PC-3 (cell line): Measurements from ENCODE around the gene KCNC2. TPM values are rescaled to one million over a fixed set of nuclear protein-coding genes. Genes with fewer than 3 reads are reported as not detected.

ENCODE experiments used
- ATAC-seq: fragments of 200-7000 bp; cut with Tn5 transposase; 2 replicates; pipeline ENCODE4 v1.9.1; 2020; ENCODE audit warnings: mild to moderate bottlenecking, moderate library complexity
- BruUV-seq: library from RNA; stranded (reverse); fragments of 400-500 nt; replicated peaks from 2 replicates; lab custom pipeline; 2021; lab: Mats Ljungman, UMichigan
- CTCF ChIA-PET: fragments of 300-600 bp; sonication (Branson Sonifier 250); formaldehyde crosslinking; loops from one replicate; lab custom pipeline; 2022; ENCODE audit warnings: antibody characterized with exemption; lab: Charles Lee
- POLR2A ChIA-PET: fragments of 300-600 bp; sonication (Branson Sonifier 250); formaldehyde crosslinking; loops from one replicate; lab custom pipeline; 2022; ENCODE audit warnings: antibody characterized with exemption; ENCODE audit not compliant: unreplicated experiment; lab: Charles Lee
- DNase-seq: peaks from one replicate; pipeline ENCODE4 v3.0.0-alpha.2; 2015
- H2AFZ ChIP-seq: fragments of 300-600 bp; sonication (generic); 2 replicates; pipeline ENCODE4 v1.6.0; 2016; ENCODE audit warnings: antibody characterized with exemption, low read length
- H3F3A ChIP-seq: fragments of 300-600 bp; sonication (generic); one replicate; pipeline ENCODE4 v1.6.0; 2017; ENCODE audit warnings: antibody characterized with exemption, low read length, control low read depth, mild to moderate bottlenecking; ENCODE audit not compliant: unreplicated experiment
- H3K27ac ChIP-seq: fragments of 300-600 bp; sonication (generic); 2 replicates; pipeline ENCODE4 v1.5.1; 2016; ENCODE audit warnings: mild to moderate bottlenecking, low read length
- H3K27me3 ChIP-seq: fragments of 300-600 bp; sonication (generic); 2 replicates; pipeline ENCODE4 v1.6.1; 2016; ENCODE audit warnings: low read length, mixed read lengths
- H3K36me3 ChIP-seq: fragments of 300-600 bp; sonication (generic); 2 replicates; pipeline ENCODE4 v1.6.1; 2016; ENCODE audit warnings: low read depth, mixed run types, low read length, mixed read lengths
- H3K4me1 ChIP-seq: fragments of 300-600 bp; sonication (generic); 2 replicates; pipeline ENCODE4 v1.5.1; 2016; ENCODE audit warnings: low read length; ENCODE audit not compliant: insufficient read depth
- H3K4me2 ChIP-seq: fragments of 300-600 bp; sonication (generic); 2 replicates; pipeline ENCODE4 v1.6.0; 2016; ENCODE audit warnings: low read length
- H3K4me3 ChIP-seq: fragments of 300-600 bp; sonication (generic); 2 replicates; pipeline ENCODE4 v1.5.1; 2016; ENCODE audit warnings: mild to moderate bottlenecking, low read length, mixed read lengths
- H3K79me2 ChIP-seq: fragments of 300-600 bp; sonication (generic); 2 replicates; pipeline ENCODE4 v1.6.1; 2017; ENCODE audit warnings: low read length, mixed read lengths
- H3K9ac ChIP-seq: fragments of 300-600 bp; sonication (generic); 2 replicates; pipeline ENCODE4 v1.6.0; 2016; ENCODE audit warnings: mild to moderate bottlenecking, low read length
- H3K9me2 ChIP-seq: fragments of 300-600 bp; sonication (generic); replicated peaks from 2 replicates; pipeline ENCODE4 v1.6.1; 2016; ENCODE audit warnings: mixed run types, low read length, mixed read lengths
- H3K9me3 ChIP-seq: fragments of 300-600 bp; sonication (generic); 2 replicates; pipeline ENCODE4 v1.6.1; 2016; ENCODE audit warnings: low read length, mixed read lengths
- H4K20me1 ChIP-seq: fragments of 300-600 bp; sonication (generic); 2 replicates; pipeline ENCODE4 v1.6.1; 2016; ENCODE audit warnings: low read length, mixed read lengths
- CTCF ChIP-seq: fragments of 300-600 bp; sonication (generic); conservative IDR thresholded peaks from 2 replicates; pipeline ENCODE4 v1.5.1; 2017; ENCODE audit warnings: antibody characterized with exemption, low read depth, mild to moderate bottlenecking, low read length
- EZH2 ChIP-seq: fragments of 300-600 bp; sonication (generic); IDR thresholded peaks from one replicate; pipeline ENCODE4 v1.6.1; 2017; ENCODE audit warnings: antibody characterized with exemption, mild to moderate bottlenecking, low read length; ENCODE audit not compliant: unreplicated experiment
- EZH2phosphoT487 ChIP-seq: fragments of 300-600 bp; sonication (generic); IDR thresholded peaks from 2 replicates; pipeline ENCODE4 v1.6.1; 2018; ENCODE audit warnings: mild to moderate bottlenecking, antibody characterized with exemption, low read length, borderline replicate concordance
- intact Hi-C: fragments of 100-400 bp; cut with micrococcal nuclease; formaldehyde crosslinking; loops from 2 replicates; pipeline ENCODE4 v1.9.0; 2023
- total RNA-seq: library from RNA; depleted of rRNA; stranded (reverse); fragments of >200 nt; gene quantifications from 2 replicates; pipeline ENCODE4 v1.2.3, GENCODE V29; 2014

Gene KCNC2
- total RNA-seq, 1 experiment from 2014 or later = not detected

DNA sequence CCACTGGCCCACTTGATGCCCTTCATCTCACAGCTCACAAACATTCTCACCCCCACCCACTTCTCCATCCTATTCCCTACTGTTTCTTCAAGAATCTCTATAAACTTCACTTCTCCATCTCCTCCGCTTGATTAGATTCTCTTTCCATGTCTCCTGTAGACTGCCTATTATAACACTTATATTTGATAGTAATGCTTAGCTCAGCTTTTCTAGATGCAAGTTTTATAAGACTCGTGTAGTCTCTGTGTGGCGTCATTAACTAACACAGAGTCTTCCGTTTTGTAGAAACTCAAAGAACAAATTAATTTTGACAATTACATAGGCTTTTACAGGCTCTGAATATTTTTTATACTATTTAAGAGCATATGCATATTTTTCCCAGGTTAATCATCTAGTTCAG lies 25.7 kb downstream of the KCNC2 start:
- no peaks in the 10 kb centered on the region for H4K20me1 ChIP-seq
- no peaks in the 10 kb centered on the region for H3K36me3 ChIP-seq
- ATAC-seq (no peak), DNase-seq (no peak)
- TF ChIP-seq EZH2 = no peak
- TF ChIP-seq EZH2phosphoT487 = no peak
- H2AFZ ChIP-seq = no peak overlapping the region
- no peaks in the 10 kb centered on the region for H3K9me2 ChIP-seq
- H3K4me2 ChIP-seq = no peak overlapping the region
- intact Hi-C loops = no loop called here
- ChIA-PET POLR2A (no interaction called here), CTCF (no interaction called here)
- BruUV-seq = no TSS peak
- H3K4me1 ChIP-seq = no peaks in the 10 kb centered on the region
- no peak overlapping the region for H3K27ac ChIP-seq
- no peak overlapping the region for H3K4me3 ChIP-seq
- H3K27me3 ChIP-seq = no peaks in the 10 kb centered on the region
- H3F3A ChIP-seq = no peaks in the 10 kb centered on the region
- no peak overlapping the region for H3K9ac ChIP-seq
- H3K79me2 ChIP-seq = no peaks in the 10 kb centered on the region
- H3K9me3 ChIP-seq = no peaks in the 10 kb centered on the region

- ATAC-seq (peak; percentile 99), DNase-seq (peak; percentile 92)
- H3K79me2 ChIP-seq = no peaks in the 10 kb centered on the region
- no peak for TF ChIP-seq EZH2
- no peak for TF ChIP-seq CTCF
- no peak for TF ChIP-seq EZH2phosphoT487
- POLR2A ChIA-PET = interaction anchor here (0.5 kb wide), 1 partner anchor 289 kb away, joined by 4 read pairs; no protein-coding TSS in a partner anchor
- H2AFZ ChIP-seq = no peak overlapping the region
- H3K4me2 ChIP-seq = no peak overlapping the region
- H3F3A ChIP-seq = no peaks in the 10 kb centered on the region
- BruUV-seq = no TSS peak
- CTCF ChIA-PET = no interaction called here
- intact Hi-C loops = no loop called here
- H3K4me1 ChIP-seq = peaks cover 13% of the 10 kb centered on the region
- no peak overlapping the region for H3K9ac ChIP-seq
- H3K9me2 ChIP-seq = no peaks in the 10 kb centered on the region
- H3K4me3 ChIP-seq = no peak overlapping the region
- H4K20me1 ChIP-seq = no peaks in the 10 kb centered on the region
- no peaks in the 10 kb centered on the region for H3K9me3 ChIP-seq
- no peaks in the 10 kb centered on the region for H3K36me3 ChIP-seq
- H3K27me3 ChIP-seq = no peaks in the 10 kb centered on the region
- no peak overlapping the region for H3K27ac ChIP-seq
Observed at GRCh38 chr12:75177997-75178396, 31.6 kb downstream of the KCNC2 start.

DNA sequence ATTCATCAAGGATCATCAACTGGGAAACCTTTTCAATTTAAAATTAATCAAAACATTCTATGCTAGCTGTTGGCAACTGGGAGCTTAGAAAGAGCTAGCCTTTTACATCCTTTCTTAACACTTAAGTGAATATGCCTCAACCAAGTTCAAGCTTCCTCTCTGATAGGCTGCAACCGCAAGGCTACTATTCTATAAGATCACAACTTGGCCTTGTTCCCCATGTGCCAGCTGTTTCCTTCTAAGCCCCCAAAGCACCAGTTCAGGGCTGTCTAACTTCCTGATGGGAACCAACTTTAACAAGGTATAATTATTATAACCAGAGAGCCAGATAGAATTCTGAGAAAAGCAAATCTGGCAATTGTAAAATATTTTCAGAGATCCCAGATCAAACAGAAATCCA lies 37.0 kb downstream of the KCNC2 start:
- H3K27me3 ChIP-seq = no peaks in the 10 kb centered on the region
- DNase-seq (no peak), ATAC-seq (no peak)
- no peak overlapping the region for H3K4me2 ChIP-seq
- POLR2A ChIA-PET = no interaction called here
- H3K4me1 ChIP-seq = peaks cover 2% of the 10 kb centered on the region
- no peaks in the 10 kb centered on the region for H4K20me1 ChIP-seq
- TF ChIP-seq CTCF (no peak), EZH2phosphoT487 (no peak), EZH2 (no peak)
- H3K9me3 ChIP-seq = no peaks in the 10 kb centered on the region
- no peak overlapping the region for H3K9ac ChIP-seq
- no TSS peak for BruUV-seq
- no peak overlapping the region for H3K4me3 ChIP-seq
- intact Hi-C loops = no loop called here
- no peaks in the 10 kb centered on the region for H3K9me2 ChIP-seq
- CTCF ChIA-PET = interaction anchor here (0.6 kb wide), 1 partner anchor 117 kb away, joined by 3 read pairs; no protein-coding TSS in a partner anchor
- no peaks in the 10 kb centered on the region for H3K79me2 ChIP-seq
- H2AFZ ChIP-seq = no peak overlapping the region
- H3F3A ChIP-seq = no peaks in the 10 kb centered on the region
- H3K36me3 ChIP-seq = no peaks in the 10 kb centered on the region
- H3K27ac ChIP-seq = no peak overlapping the region
